ENCODE data around the gene SORCS1. TPM values are rescaled to one million over a fixed set of nuclear protein-coding genes. Genes with fewer than 3 reads are reported as not detected.
A peak's percentile ranks its signal among the peaks of the same experiment; 100 is the strongest.

Gene SORCS1
- total and polyA plus RNA-seq, 4 donors, result 0.04 to 3.5 (median 0.05) TPM

- H3K27ac ChIP-seq (ENCODE audit: low read depth in 1 of 2, low read length in 1 of 2), result no peak overlapping the region
- no peaks in the 10 kb centered on the region for H3K36me3 ChIP-seq (ENCODE audit: control insufficient read depth in 4 of 4, insufficient read depth in 4 of 4, low read length in 4 of 4)
- H3K9me3 ChIP-seq (ENCODE audit: control insufficient read depth in 4 of 4, insufficient read depth in 3 of 4, low read length in 3 of 4), result no peaks in the 10 kb centered on the region
- H3K4me3 ChIP-seq, result no peak overlapping the region
- no peaks in the 10 kb centered on the region for H3K4me1 ChIP-seq (ENCODE audit: control insufficient read depth in 5 of 5, insufficient read depth in 5 of 5, low read length in 5 of 5)
- 86 to 92% methylated on average over 10 of the region's 10 CpGs for WGBS, 2 donors
- DNase-seq (peak in 1 of 3 donors; percentile 13), ATAC-seq (ENCODE audit: insufficient read depth, low FRiP score) (no peak)
- no peak for TF ChIP-seq CTCF (IDR thresholded peaks at IDR 0.05; ENCODE audit: control extremely low read depth, extremely low read depth)
- peaks cover 0 to 8% (median 2%) of the 10 kb centered on the region in 3 donors for H3K27me3 ChIP-seq (ENCODE audit: control insufficient read depth in 3 of 3, insufficient read depth in 3 of 3, low read length in 2 of 3)
- no peak overlapping the region for H3K9ac ChIP-seq (ENCODE audit: insufficient read depth in 1 of 2, low read length in 2 of 2)
Measured at GRCh38 chr10:107037192-107038122, 127.0 kb downstream of the SORCS1 start.

- Histone ChIP-seq H3K27me3 (ENCODE audit: control insufficient read depth in 3 of 3, insufficient read depth in 3 of 3, low read length in 2 of 3) (peaks cover 0 to 8% (median 4%) of the 10 kb centered on the region in 3 donors), H3K27ac (ENCODE audit: low read depth in 1 of 2, low read length in 1 of 2) (no peak overlapping the region), H3K36me3 (ENCODE audit: control insufficient read depth in 4 of 4, insufficient read depth in 4 of 4, low read length in 4 of 4) (no peaks in the 10 kb centered on the region), H3K9ac (ENCODE audit: insufficient read depth in 1 of 2, low read length in 2 of 2) (no peak overlapping the region), H3K9me3 (ENCODE audit: control insufficient read depth in 4 of 4, insufficient read depth in 3 of 4, low read length in 3 of 4) (no peaks in the 10 kb centered on the region), H3K4me3 (no peak overlapping the region), H3K4me1 (ENCODE audit: control insufficient read depth in 5 of 5, insufficient read depth in 5 of 5, low read length in 5 of 5) (no peaks in the 10 kb centered on the region)
- no peak for ATAC-seq (ENCODE audit: insufficient read depth, low FRiP score)
- no peak for TF ChIP-seq CTCF (IDR thresholded peaks at IDR 0.05; ENCODE audit: control extremely low read depth, extremely low read depth)
- WGBS, 2 donors, result 70 to 77% methylated on average over 5 of the region's 5 CpGs
- no peak for DNase-seq
Measured at GRCh38 chr10:107033799-107034422, 130.6 kb downstream of the SORCS1 start.

GRCh38 chr10:107032700-107033401 lies 131.7 kb downstream of the SORCS1 start:
- H3K36me3 ChIP-seq (ENCODE audit: control insufficient read depth in 4 of 4, insufficient read depth in 4 of 4, low read length in 4 of 4), result no peaks in the 10 kb centered on the region
- 77 to 87% methylated on average over 10 of the region's 10 CpGs for WGBS, 2 donors
- no peaks in the 10 kb centered on the region for H3K9me3 ChIP-seq (ENCODE audit: control insufficient read depth in 4 of 4, insufficient read depth in 3 of 4, low read length in 3 of 4)
- peaks cover 0 to 8% (median 4%) of the 10 kb centered on the region in 3 donors for H3K27me3 ChIP-seq (ENCODE audit: control insufficient read depth in 3 of 3, insufficient read depth in 3 of 3, low read length in 2 of 3)
- ATAC-seq (ENCODE audit: insufficient read depth, low FRiP score) (no peak), DNase-seq (no peak)
- H3K4me3 ChIP-seq, result no peak overlapping the region
- H3K9ac ChIP-seq (ENCODE audit: insufficient read depth in 1 of 2, low read length in 2 of 2), result no peak overlapping the region
- H3K4me1 ChIP-seq (ENCODE audit: control insufficient read depth in 5 of 5, insufficient read depth in 5 of 5, low read length in 5 of 5), result no peaks in the 10 kb centered on the region
- no peak overlapping the region for H3K27ac ChIP-seq (ENCODE audit: low read depth in 1 of 2, low read length in 1 of 2)
- TF ChIP-seq CTCF (IDR thresholded peaks at IDR 0.05; ENCODE audit: control extremely low read depth, extremely low read depth), result no peak

All from lung (tissue), 12 donors.